Naive B cell (primary cell): ENCODE measurements around the gene TRAPPC13. TPM values are rescaled to one million over a fixed set of nuclear protein-coding genes. Genes with fewer than 3 reads are reported as not detected.
"Not testable (repeated sequence)": the region's sequence is repeated elsewhere in the genome, so short reads cannot be mapped to it uniquely, and the experiment has no call there.

Source experiments
- ATAC-seq, 2 donors: fragments of 150-1000 bp; cut with Tn5 transposase; 2 replicates each; pipeline ENCODE4 v1.10.0; 2021; ENCODE audit warnings: low read depth in 2 of 2, mild to moderate bottlenecking in 2 of 2, moderate library complexity in 2 of 2
- DNase-seq: peaks from one replicate; pipeline ENCODE4 v3.0.0; 2022
- H3K27ac Mint-ChIP-seq, 6 donors: one replicate each; pipeline ENCODE4 v1.8.0; 2020 to 2022; ENCODE audit warnings: mild to moderate bottlenecking in 6 of 6, mixed read lengths in 6 of 6, moderate library complexity in 5 of 6, inconsistent platforms in 2 of 6
- H3K27me3 Mint-ChIP-seq, 3 donors: one replicate each; pipeline ENCODE4 v1.8.0; 2021 to 2022; ENCODE audit warnings: mixed read lengths in 3 of 3, mild to moderate bottlenecking in 1 of 3
- H3K36me3 Mint-ChIP-seq, 2 donors: one replicate each; pipeline ENCODE4 v1.8.0; 2020 to 2022; ENCODE audit warnings: mixed read lengths in 2 of 2, inconsistent platforms in 1 of 2, mild to moderate bottlenecking in 1 of 2
- H3K4me1 Mint-ChIP-seq, 3 donors: one replicate each; pipeline ENCODE4 v1.8.0; 2020 to 2022; ENCODE audit warnings: mixed read lengths in 3 of 3, inconsistent platforms in 1 of 3, mild to moderate bottlenecking in 1 of 3, moderate library complexity in 1 of 3
- H3K4me3 Mint-ChIP-seq, 8 donors: one replicate each; pipeline ENCODE4 v1.8.0; 2020 to 2022; ENCODE audit warnings: mild to moderate bottlenecking in 8 of 8, mixed read lengths in 8 of 8, moderate library complexity in 8 of 8, inconsistent platforms in 2 of 8
- H3K9me3 Mint-ChIP-seq, 7 donors: one replicate each; pipeline ENCODE4 v1.8.0; 2020 to 2022; ENCODE audit warnings: mixed read lengths in 7 of 7, mild to moderate bottlenecking in 5 of 7, inconsistent platforms in 2 of 7, moderate library complexity in 1 of 7
- polyA plus RNA-seq, 6 donors: library from polyadenylated mRNA; unstranded; fragments of 300-500 nt; fragmentation: Illumina TruSeq; gene quantifications; one replicate each; pipeline ENCODE4 v1.2.3, GENCODE V29; 2021; ENCODE audit warnings: low read depth in 6 of 6

TRAPPC13 gene
- 10 to 100 TPM; 16.2 to 21.7 (median 18.4) TPM for polyA plus RNA-seq

GRCh38 chr5:65624571-65625555, at the start of gene TRAPPC13, which contains the start of gene SHLD3:
Gene TRAPPC13 (plus strand): TSS chr5:65625027. CDS start chr5:65625061, 34 bp downstream.
Gene SHLD3 (plus strand): TSS chr5:65625027. CDS start chr5:65629588, 4,561 bp downstream.
- H3K27me3 Mint-ChIP-seq, result no peaks in the 10 kb centered on the region

GRCh38 chr5:65577141-65577540, 47.7 kb upstream of the TRAPPC13 start:
- no peaks in the 10 kb centered on the region for H3K27me3 Mint-ChIP-seq
- H3K4me3 Mint-ChIP-seq, result no peak overlapping the region
- H3K4me1 Mint-ChIP-seq, result peaks cover 0 to 9% (median 8%) of the 10 kb centered on the region in 3 donors
- DNase-seq (no peak), ATAC-seq (no peak)
- peaks cover 12 to 31% of the 10 kb centered on the region in 2 donors for H3K36me3 Mint-ChIP-seq
- no peaks in the 10 kb centered on the region for H3K9me3 Mint-ChIP-seq
- H3K27ac Mint-ChIP-seq, result no peak overlapping the region

More at GRCh38 chr5:65624571-65625555, at the start of gene TRAPPC13, which contains the start of gene SHLD3:
- H3K36me3 Mint-ChIP-seq, result no peaks in the 10 kb centered on the region
- peak; percentile 70 to 74 for ATAC-seq
- no peaks in the 10 kb centered on the region for H3K9me3 Mint-ChIP-seq
- peaks cover 19 to 56% (median 26%) of the 10 kb centered on the region in 3 donors for H3K4me1 Mint-ChIP-seq
- peak; percentile 92 for DNase-seq
- peak within 1 kb of the TSS; percentile 96 to 99 (median 98) for H3K27ac Mint-ChIP-seq
- H3K4me3 Mint-ChIP-seq, result peak within 1 kb of the TSS; percentile 87 to 100 (median 99)

GRCh38 chr5:65588694-65589093, 36.1 kb upstream of the TRAPPC13 start:
- Mint-ChIP-seq H3K27me3 (no peaks in the 10 kb centered on the region), H3K27ac (no peak overlapping the region), H3K4me3 (no peak overlapping the region), H3K9me3 (no peaks in the 10 kb centered on the region), H3K36me3 (peaks cover 20 to 28% of the 10 kb centered on the region in 2 donors), H3K4me1 (peaks cover 0 to 4% (median 0%) of the 10 kb centered on the region in 3 donors)
- no peak for ATAC-seq
- no peak for DNase-seq

- not testable (repeated sequence) for H3K4me3 Mint-ChIP-seq, H3K27me3 Mint-ChIP-seq, DNase-seq, ATAC-seq
- Mint-ChIP-seq H3K4me1 (peaks cover 0 to 16% (median 14%) of the 10 kb centered on the region in 3 donors), H3K9me3 (peaks cover 0 to 13% (median 6%) of the 10 kb centered on the region in 7 donors), H3K27ac (peak overlapping the region in 2 of 6 donors; percentile 47 to 70), H3K36me3 (peaks cover 54 to 62% of the 10 kb centered on the region in 2 donors)
Measured at GRCh38 chr5:65601761-65602160, 23.1 kb upstream of the TRAPPC13 start.

- ATAC-seq (no peak), DNase-seq (no peak)
- no peak overlapping the region for H3K27ac Mint-ChIP-seq
- no peaks in the 10 kb centered on the region for H3K27me3 Mint-ChIP-seq
- peaks cover 2 to 21% (median 4%) of the 10 kb centered on the region in 3 donors for H3K4me1 Mint-ChIP-seq
- H3K36me3 Mint-ChIP-seq, result peaks cover 41 to 44% of the 10 kb centered on the region in 2 donors
- no peak overlapping the region for H3K4me3 Mint-ChIP-seq
- no peaks in the 10 kb centered on the region for H3K9me3 Mint-ChIP-seq
Measured at GRCh38 chr5:65611524-65611923, 13.3 kb upstream of the TRAPPC13 start.

- H3K36me3 Mint-ChIP-seq, result peaks cover 32 to 38% of the 10 kb centered on the region in 2 donors
- ATAC-seq (no peak), DNase-seq (no peak)
- H3K4me3 Mint-ChIP-seq, result no peak overlapping the region
- H3K4me1 Mint-ChIP-seq, result peaks cover 0 to 19% (median 4%) of the 10 kb centered on the region in 3 donors
- no peak overlapping the region for H3K27ac Mint-ChIP-seq
- H3K27me3 Mint-ChIP-seq, result no peaks in the 10 kb centered on the region
- no peaks in the 10 kb centered on the region for H3K9me3 Mint-ChIP-seq
Measured at GRCh38 chr5:65612298-65612907, 12.4 kb upstream of the TRAPPC13 start.

- no peak overlapping the region for H3K27ac Mint-ChIP-seq
- peaks cover 0 to 5% of the 10 kb centered on the region in 2 donors for H3K36me3 Mint-ChIP-seq
- no peaks in the 10 kb centered on the region for H3K27me3 Mint-ChIP-seq
- H3K9me3 Mint-ChIP-seq, result no peaks in the 10 kb centered on the region
- DNase-seq, result no peak
- peaks cover 17 to 41% (median 20%) of the 10 kb centered on the region in 3 donors for H3K4me1 Mint-ChIP-seq
- no peak overlapping the region for H3K4me3 Mint-ChIP-seq
- ATAC-seq, result no peak
Measured at GRCh38 chr5:65620021-65620420, 4.8 kb upstream of the TRAPPC13 start.

GRCh38 chr5:65621961-65622360, 2.9 kb upstream of the TRAPPC13 start:
- Mint-ChIP-seq H3K4me3 (peak overlapping the region in 5 of 8 donors; percentile 12 to 97 (median 12)), H3K4me1 (peaks cover 23 to 51% (median 26%) of the 10 kb centered on the region in 3 donors)
- H3K27ac Mint-ChIP-seq, DNase-seq, H3K27me3 Mint-ChIP-seq, ATAC-seq, H3K36me3 Mint-ChIP-seq, H3K9me3 Mint-ChIP-seq: not testable (repeated sequence)

- DNase-seq (no peak), ATAC-seq (no peak)
- H3K9me3 Mint-ChIP-seq, result no peaks in the 10 kb centered on the region
- peak overlapping the region; percentile 87 to 100 (median 99) for H3K4me3 Mint-ChIP-seq
- no peaks in the 10 kb centered on the region for H3K36me3 Mint-ChIP-seq
- peak overlapping the region in 5 of 6 donors; percentile 96 to 99 (median 98) for H3K27ac Mint-ChIP-seq
- H3K27me3 Mint-ChIP-seq, result no peaks in the 10 kb centered on the region
- H3K4me1 Mint-ChIP-seq, result peaks cover 23 to 58% (median 26%) of the 10 kb centered on the region in 3 donors
Measured at GRCh38 chr5:65623482-65623881, 1.3 kb upstream of the TRAPPC13 start.

GRCh38 chr5:65624025-65624570, 729 bp upstream of the TRAPPC13 start, which contains the start of gene TRIM23:
Gene TRIM23 (minus strand): TSS chr5:65624333. CDS start chr5:65624274, 59 bp downstream.
- DNase-seq, result peak; percentile 93
- peaks cover 20 to 56% (median 22%) of the 10 kb centered on the region in 3 donors for H3K4me1 Mint-ChIP-seq

GRCh38 chr5:65625743-65626142, 916 bp downstream of the TRAPPC13 start:
- Mint-ChIP-seq H3K27ac (peak overlapping the region in 5 of 6 donors; percentile 65 to 98 (median 97)), H3K27me3 (no peaks in the 10 kb centered on the region), H3K9me3 (no peaks in the 10 kb centered on the region), H3K4me1 (peaks cover 19 to 48% (median 26%) of the 10 kb centered on the region in 3 donors), H3K4me3 (peak overlapping the region; percentile 51 to 100 (median 80)), H3K36me3 (no peaks in the 10 kb centered on the region)
- ATAC-seq (no peak), DNase-seq (no peak)

More at GRCh38 chr5:65624025-65624570, 729 bp upstream of the TRAPPC13 start, which contains the start of gene TRIM23:
- no peaks in the 10 kb centered on the region for H3K36me3 Mint-ChIP-seq
- H3K27ac Mint-ChIP-seq, result peak within 1 kb of the TSS; percentile 96 to 99 (median 98)
- no peaks in the 10 kb centered on the region for H3K9me3 Mint-ChIP-seq
- H3K4me3 Mint-ChIP-seq, result peak within 1 kb of the TSS; percentile 87 to 100 (median 99)
- peak; percentile 88 to 90 for ATAC-seq
- no peaks in the 10 kb centered on the region for H3K27me3 Mint-ChIP-seq

GRCh38 chr5:65630981-65631380, 6.2 kb downstream of the TRAPPC13 start:
- DNase-seq, result no peak
- Mint-ChIP-seq H3K4me3 (peak overlapping the region in 1 of 8 donors; percentile 7), H3K9me3 (no peaks in the 10 kb centered on the region), H3K27me3 (no peaks in the 10 kb centered on the region), H3K4me1 (peaks cover under 1 to 18% (median 10%) of the 10 kb centered on the region in 3 donors), H3K27ac (no peak overlapping the region), H3K36me3 (no peaks in the 10 kb centered on the region)
- no peak for ATAC-seq

GRCh38 chr5:65640240-65640639, 15.4 kb downstream of the TRAPPC13 start:
- H3K27ac Mint-ChIP-seq, result no peak overlapping the region
- H3K9me3 Mint-ChIP-seq, result no peaks in the 10 kb centered on the region
- DNase-seq, result no peak
- H3K27me3 Mint-ChIP-seq, result no peaks in the 10 kb centered on the region
- H3K4me1 Mint-ChIP-seq, result peaks cover 0 to 4% (median 0%) of the 10 kb centered on the region in 3 donors
- H3K36me3 Mint-ChIP-seq, result peaks cover 13 to 17% of the 10 kb centered on the region in 2 donors
- no peak for ATAC-seq
- no peak overlapping the region for H3K4me3 Mint-ChIP-seq
